ENCODE measurements around the gene ARL8A.
"Not testable (repeated sequence)": the region's sequence is repeated elsewhere in the genome, so short reads cannot be mapped to it uniquely, and the experiment has no call there.

The ARL8A gene

GRCh38 chr1:202159534-202160371, 15.2 kb upstream of the ARL8A start:
- no peak for DNase-seq

- no peak for DNase-seq
These were observed 14.4 kb upstream of the ARL8A start for GRCh38 chr1:202158810-202159533.

GRCh38 chr1:202157945-202158344, 13.4 kb upstream of the ARL8A start:
- no peak for DNase-seq

GRCh38 chr1:202156590-202156989, 12.1 kb upstream of the ARL8A start:
- no peak for DNase-seq

- DNase-seq, result peak in 2 of 58 donors; percentile 17 to 52
These were observed 11.0 kb upstream of the ARL8A start for GRCh38 chr1:202155478-202156021.

- DNase-seq, result peak in 16 of 58 donors; percentile 9 to 45 (median 22)
These were observed 10.4 kb upstream of the ARL8A start for GRCh38 chr1:202154766-202155477.

- DNase-seq, result no peak
These were observed 9.7 kb upstream of the ARL8A start for GRCh38 chr1:202154148-202154765.

GRCh38 chr1:202153284-202153683, 8.7 kb upstream of the ARL8A start:
- DNase-seq, result no peak

GRCh38 chr1:202152399-202152798, 7.9 kb upstream of the ARL8A start:
- DNase-seq, result no peak

- DNase-seq, result no peak
These were observed 6.5 kb upstream of the ARL8A start for GRCh38 chr1:202151045-202151444.

GRCh38 chr1:202150602-202151001, 6.1 kb upstream of the ARL8A start:
- no peak for DNase-seq

GRCh38 chr1:202150187-202150586, 5.7 kb upstream of the ARL8A start:
- DNase-seq, result no peak

GRCh38 chr1:202149566-202149965, 5.0 kb upstream of the ARL8A start:
- no peak for DNase-seq

GRCh38 chr1:202148391-202148790, 3.9 kb upstream of the ARL8A start:
- no peak for DNase-seq

- DNase-seq, result no peak
These were observed 2.5 kb upstream of the ARL8A start for GRCh38 chr1:202146993-202147392.

GRCh38 chr1:202146279-202146678, 1.7 kb upstream of the ARL8A start:
- no peak for DNase-seq

- not testable (repeated sequence) for DNase-seq
These were observed 1.2 kb upstream of the ARL8A start for GRCh38 chr1:202145744-202146140.

GRCh38 chr1:202145068-202145743, 669 bp upstream of the ARL8A start:
- no peak for DNase-seq

GRCh38 chr1:202143768-202144401, 652 bp downstream of the ARL8A start:
- DNase-seq, result peak in 7 of 58 donors; percentile 41 to 64 (median 49)

Measured in anterior cingulate cortex (tissue), 58 donors.